DOHH2 (cell line): ENCODE measurements around the gene SNRNP200.

Experiments used
- CTCF ChIP-seq: fragments of 200-600 bp; sonication (generic); IDR thresholded peaks from one replicate; pipeline ENCODE4 v1.5.1; 2014; ENCODE audit warnings: antibody characterized with exemption, mild to moderate bottlenecking, low read depth, low read length; ENCODE audit not compliant: poor library complexity, severe bottlenecking
- EZH2phosphoT487 ChIP-seq: fragments of 200-600 bp; sonication (generic); IDR thresholded peaks from 2 replicates; pipeline ENCODE4 v1.6.1; 2017; ENCODE audit warnings: borderline replicate concordance, mild to moderate bottlenecking, antibody characterized with exemption, low read length, moderate library complexity, mixed read lengths

DNA sequence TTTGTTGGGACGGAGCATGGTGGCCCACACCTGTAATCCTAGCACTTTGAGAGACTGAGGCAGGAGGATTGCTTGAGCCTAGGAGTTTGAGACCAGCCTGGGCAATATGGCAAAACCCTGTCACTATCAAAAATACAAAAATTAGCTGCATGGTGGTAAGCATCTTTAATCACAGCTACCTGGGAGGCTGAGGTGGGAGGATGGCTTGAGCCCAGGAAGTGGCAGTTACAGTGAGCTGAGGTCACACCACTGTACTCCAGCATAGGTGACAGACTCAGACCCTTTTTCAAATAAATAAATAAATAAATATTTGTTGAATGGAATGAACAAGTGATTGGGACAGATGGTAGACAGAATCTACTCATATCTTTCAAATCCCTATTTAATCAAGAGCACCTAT, 14.1 kb upstream of the SNRNP200 start:
- TF ChIP-seq CTCF (no peak), EZH2phosphoT487 (no peak)
